D721Med (cell line): ENCODE measurements around the gene PACRG.

ENCODE experiments used
- DNase-seq: peaks from one replicate; pipeline ENCODE4 v3.0.0; 2011; ENCODE audit warnings: low spot score; ENCODE audit not compliant: insufficient read length
- FAIRE-seq: peaks from 2 replicates; lab custom pipeline; 2011; peaks lifted over from hg19 to GRCh38; lab: Jason Lieb, UNC
- TF ChIP-seq, protein P1 (sequence below): IDR thresholded peaks from 2 replicates; pipeline ENCODE4 v1.5.1; 2012; ENCODE audit warnings: mild to moderate bottlenecking, control low read depth; ENCODE audit not compliant: insufficient read depth; ENCODE audit errors: missing control alignments

Gene PACRG

DNA sequence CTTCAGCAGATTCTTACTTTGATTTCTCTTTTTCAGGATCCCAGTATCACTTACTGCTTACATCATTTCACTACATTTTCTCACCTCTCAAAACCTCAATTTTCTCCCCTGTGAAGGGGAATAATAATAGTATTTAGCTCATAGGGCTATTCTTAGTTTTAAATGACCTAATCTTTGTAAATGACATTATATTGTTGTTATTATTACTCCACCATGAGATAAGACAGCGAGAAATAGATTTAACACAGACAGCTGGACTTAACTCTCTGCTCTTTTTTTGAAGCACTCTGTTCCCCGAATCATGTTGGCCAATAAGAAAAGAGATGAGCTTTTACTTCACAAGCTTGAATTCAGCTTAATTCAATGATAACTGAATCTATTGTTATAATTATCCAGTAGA lies 578.2 kb downstream of the PACRG start:
- TF ChIP-seq, protein P1, sequence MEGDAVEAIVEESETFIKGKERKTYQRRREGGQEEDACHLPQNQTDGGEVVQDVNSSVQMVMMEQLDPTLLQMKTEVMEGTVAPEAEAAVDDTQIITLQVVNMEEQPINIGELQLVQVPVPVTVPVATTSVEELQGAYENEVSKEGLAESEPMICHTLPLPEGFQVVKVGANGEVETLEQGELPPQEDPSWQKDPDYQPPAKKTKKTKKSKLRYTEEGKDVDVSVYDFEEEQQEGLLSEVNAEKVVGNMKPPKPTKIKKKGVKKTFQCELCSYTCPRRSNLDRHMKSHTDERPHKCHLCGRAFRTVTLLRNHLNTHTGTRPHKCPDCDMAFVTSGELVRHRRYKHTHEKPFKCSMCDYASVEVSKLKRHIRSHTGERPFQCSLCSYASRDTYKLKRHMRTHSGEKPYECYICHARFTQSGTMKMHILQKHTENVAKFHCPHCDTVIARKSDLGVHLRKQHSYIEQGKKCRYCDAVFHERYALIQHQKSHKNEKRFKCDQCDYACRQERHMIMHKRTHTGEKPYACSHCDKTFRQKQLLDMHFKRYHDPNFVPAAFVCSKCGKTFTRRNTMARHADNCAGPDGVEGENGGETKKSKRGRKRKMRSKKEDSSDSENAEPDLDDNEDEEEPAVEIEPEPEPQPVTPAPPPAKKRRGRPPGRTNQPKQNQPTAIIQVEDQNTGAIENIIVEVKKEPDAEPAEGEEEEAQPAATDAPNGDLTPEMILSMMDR = no peak
- no peak for FAIRE-seq

DNA sequence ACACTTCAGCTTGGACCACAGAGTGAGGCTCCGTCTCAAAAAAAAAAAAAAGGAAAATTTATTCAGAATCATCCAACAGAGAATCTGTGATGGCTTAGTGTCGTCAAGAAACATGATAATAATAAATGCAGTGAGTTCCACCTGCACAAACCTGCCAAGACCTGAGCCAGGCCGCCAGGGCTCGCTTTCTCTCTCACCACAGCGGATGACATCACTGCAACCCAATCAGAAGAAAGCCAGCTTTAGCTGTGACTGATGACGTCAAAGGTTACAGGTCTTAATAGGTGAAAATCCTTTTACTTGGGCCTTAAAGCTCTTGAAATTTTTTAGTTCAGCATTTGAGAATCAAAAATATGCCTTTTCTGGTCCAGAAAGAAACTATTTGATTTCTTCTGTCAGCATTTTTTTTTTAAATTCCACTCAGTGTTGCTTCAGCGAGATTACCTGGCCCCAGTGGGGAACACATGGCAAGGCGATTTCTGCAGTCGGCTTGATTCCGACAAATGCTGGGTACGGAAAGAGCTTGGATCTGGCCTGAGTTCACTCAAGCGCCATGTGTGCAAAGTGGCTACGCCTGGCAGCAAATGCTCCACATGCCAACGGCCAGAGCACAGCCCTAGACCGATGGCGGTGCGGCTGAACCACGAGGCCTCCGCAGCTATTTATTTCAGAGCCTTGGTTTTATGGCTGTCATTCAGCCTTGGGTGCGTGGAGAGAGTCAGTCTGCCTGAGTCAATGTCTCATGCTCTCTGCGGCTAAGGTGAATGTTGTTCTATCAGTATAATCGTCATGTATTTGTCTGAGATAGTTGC lies 581.1 kb downstream of the PACRG start:
- TF ChIP-seq, protein P1 = no peak
- FAIRE-seq (no peak), DNase-seq (no peak)

More for the DNA sequence above, 578.2 kb downstream of the PACRG start:
- DNase-seq = no peak

DNA sequence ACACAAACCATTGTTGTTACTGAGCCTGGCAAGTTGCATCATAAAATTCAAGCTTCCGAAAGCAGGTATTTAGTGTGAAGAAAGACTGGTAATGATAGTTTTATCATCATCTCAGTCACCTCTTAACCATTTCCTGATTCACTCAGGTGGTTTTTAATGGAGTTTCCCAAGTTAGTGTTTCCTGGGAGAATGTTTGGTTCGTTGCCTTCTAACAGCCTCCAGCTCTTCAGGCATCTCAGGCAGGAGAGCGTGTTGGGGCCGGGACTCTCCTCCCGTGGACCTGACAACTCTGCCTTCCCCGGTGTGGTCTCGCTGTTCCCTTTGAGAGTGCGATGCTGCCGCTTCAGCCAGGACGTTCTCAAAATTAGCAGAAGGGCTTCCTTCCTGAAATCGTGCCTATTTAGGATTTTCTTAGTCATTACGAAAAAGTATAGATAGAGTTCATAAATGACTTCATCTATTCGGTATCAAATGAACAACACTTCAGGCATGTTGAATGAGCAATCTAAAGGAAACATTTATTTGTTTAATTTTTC lies 581.8 kb downstream of the PACRG start:
- DNase-seq = no peak
- no peak for FAIRE-seq
- TF ChIP-seq, protein P1 = no peak

DNA sequence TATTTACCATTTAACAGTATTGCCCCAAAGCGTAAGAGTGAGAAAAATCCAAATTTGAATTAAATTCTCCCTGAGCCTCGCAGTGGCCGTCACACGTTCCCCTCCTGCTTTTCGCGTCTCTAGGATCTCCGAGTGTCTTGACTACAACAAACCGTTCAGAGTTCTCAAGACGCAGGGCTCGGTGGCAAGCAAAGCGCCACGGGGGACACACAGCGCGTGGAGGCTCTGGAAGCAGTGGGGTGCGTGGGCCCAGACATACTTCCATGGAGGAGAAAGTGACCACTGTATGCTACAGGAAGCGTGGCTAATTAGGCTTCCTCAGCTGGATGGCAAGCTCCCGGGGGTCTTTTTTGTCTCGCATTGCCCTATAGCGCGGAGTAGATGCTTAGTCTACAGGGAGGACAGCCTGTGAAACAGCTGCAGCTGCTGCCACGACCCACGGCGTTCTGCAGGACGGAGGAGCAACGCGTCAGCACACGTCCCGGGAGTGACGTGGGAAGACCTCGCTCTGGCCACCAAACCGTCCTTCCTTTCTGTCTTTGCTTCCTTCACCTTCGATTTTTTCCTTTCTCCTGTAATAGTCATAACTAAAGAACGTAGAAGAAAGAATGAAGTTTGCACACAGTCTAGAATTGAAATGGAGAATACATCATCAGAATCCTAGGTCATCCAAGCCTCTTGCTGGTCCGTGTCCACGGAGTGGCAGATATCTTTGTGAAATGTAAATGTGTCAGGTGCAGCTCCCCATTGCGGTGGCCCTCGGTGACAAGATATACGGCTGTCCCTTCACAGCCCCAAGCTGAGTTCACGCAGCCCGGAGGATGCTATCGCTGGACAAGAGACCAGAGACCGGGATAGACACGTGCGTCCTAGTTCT lies 582.6 kb downstream of the PACRG start:
- TF ChIP-seq, protein P1 = no peak
- FAIRE-seq = no peak

DNA sequence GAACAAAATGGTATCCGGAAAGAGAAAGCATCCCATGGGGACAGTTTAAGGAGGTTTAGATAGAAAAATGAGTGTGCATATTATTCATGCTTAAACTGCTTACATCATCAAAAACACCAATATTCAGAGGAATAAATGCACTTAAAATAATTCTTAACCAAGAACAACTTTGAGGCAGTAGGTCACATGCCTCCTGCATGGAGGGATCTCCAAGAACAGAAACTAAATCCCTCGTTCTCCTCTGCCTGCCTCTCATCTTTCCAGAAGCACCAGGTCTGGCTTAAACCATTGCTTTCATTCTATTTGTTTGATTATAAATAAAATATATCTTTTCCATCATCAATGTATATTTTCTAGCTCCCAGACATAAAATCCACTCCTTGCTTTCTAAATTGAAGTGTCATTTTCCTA lies 583.2 kb downstream of the PACRG start:
- TF ChIP-seq, protein P1 = no peak
- FAIRE-seq (no peak), DNase-seq (no peak)

More for the DNA sequence above, 582.6 kb downstream of the PACRG start:
- no peak for DNase-seq

DNA sequence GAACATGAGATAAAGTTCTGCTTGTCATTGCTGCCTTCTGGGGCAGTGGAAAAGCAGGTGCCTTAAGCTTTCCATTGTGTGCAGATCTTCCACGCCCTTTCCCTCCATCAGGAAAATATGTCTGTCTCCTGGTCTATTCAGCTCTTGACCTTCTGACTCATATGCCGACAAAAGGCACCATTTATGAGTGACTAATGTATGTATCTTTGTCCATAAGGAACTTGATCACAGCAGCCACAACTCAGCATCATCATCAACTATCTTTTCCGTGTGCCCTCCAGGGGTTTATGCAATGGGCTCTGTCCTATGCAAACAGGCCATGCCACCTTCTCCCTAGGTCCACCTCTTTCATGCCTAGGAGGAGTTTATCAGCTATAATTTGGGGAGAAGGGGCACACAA lies 584.1 kb downstream of the PACRG start:
- FAIRE-seq (no peak), DNase-seq (no peak)
- TF ChIP-seq, protein P1 = no peak
